HepG2 (cell line): ENCODE data around the gene USP10.

ENCODE experiments used
- KLF16 ChIP-seq, 2 experiments: sonication (generic) in 1 of 2; formaldehyde crosslinking in 1 of 2; IDR thresholded peaks; 2 replicates each; pipeline versions ENCODE4 v1.6.1 to v1.8.0; 2016 to 2023; ENCODE audit warnings: missing genetic modification reagents in 2 of 2, missing compliant biosample characterization in 1 of 2
- POLR2AphosphoS5 ChIP-seq: IDR thresholded peaks from 2 replicates; pipeline ENCODE4 v1.6.1; 2012; ENCODE audit warnings: low read depth, low read length
- RFX5 ChIP-seq: IDR thresholded peaks from 2 replicates; pipeline ENCODE4 v1.6.1; 2011; ENCODE audit warnings: low read depth, low read length, improper control_type of control experiment
- TCF12 ChIP-seq, 2 experiments: fragments of 450-650 bp in 1 of 2; sonication (generic) in 1 of 2; formaldehyde crosslinking in 1 of 2; IDR thresholded peaks; 2 replicates each; pipeline versions ENCODE4 v1.6.1 to v1.8.0; 2017 to 2022; ENCODE audit warnings: antibody characterized with exemption in 1 of 2, mild to moderate bottlenecking in 1 of 2, missing genetic modification reagents in 1 of 2, moderate library complexity in 1 of 2
- ZNF569 ChIP-seq: sonication (generic); formaldehyde crosslinking; IDR thresholded peaks from 2 replicates; pipeline ENCODE4 v1.5.0; 2020; ENCODE audit warnings: mild to moderate bottlenecking, missing genetic modification reagents, moderate library complexity, borderline replicate concordance
- TF ChIP-seq, protein P1 (sequence below): sonication (generic); formaldehyde crosslinking; IDR thresholded peaks from 2 replicates; pipeline ENCODE4 v1.4.0; 2020; ENCODE audit warnings: missing genetic modification reagents, low read depth, mild to moderate bottlenecking, borderline replicate concordance

GRCh38 chr16:84806256-84806889, 106.6 kb downstream of the USP10 start:
- TF ChIP-seq RFX5 (no peak), TCF12 (IDR thresholded peaks at IDR 0.05) (no peak), TCF12 (CRISPR knock-in tag; IDR thresholded peaks at IDR 0.05) (no peak), POLR2AphosphoS5 (no peak), KLF16 (CRISPR knock-in tag; IDR thresholded peaks at IDR 0.05) (no peak), ZNF569 (CRISPR knock-in tag) (no peak)
- TF ChIP-seq, protein P1, sequence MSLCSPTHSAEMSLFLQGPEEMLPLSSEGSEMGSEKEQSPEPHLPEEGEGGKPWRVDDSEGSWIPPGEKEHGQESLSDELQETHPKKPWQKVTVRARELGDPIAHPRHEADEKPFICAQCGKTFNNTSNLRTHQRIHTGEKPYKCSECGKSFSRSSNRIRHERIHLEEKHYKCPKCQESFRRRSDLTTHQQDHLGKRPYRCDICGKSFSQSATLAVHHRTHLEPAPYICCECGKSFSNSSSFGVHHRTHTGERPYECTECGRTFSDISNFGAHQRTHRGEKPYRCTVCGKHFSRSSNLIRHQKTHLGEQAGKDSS (CRISPR knock-in tag): no peak
